ENCODE data around the gene SLC29A1.

Gene SLC29A1

GRCh38 chr6:44275749-44276648 lies 52.6 kb downstream of the SLC29A1 start:
- TF ChIP-seq CTCF (conservative IDR thresholded peaks at IDR 0.05; ENCODE audit: low read depth, low read length) = no peak
- H4K20me1 ChIP-seq (ENCODE audit: insufficient read depth) = no peaks in the 10 kb centered on the region
- H3K9ac ChIP-seq = no peak overlapping the region
- H3K4me3 ChIP-seq (IDR thresholded peaks at IDR 0.05; ENCODE audit: insufficient read depth, low read depth, low read length) = no peak overlapping the region
- H3K36me3 ChIP-seq (ENCODE audit: insufficient read depth) = no peaks in the 10 kb centered on the region
- H3K4me2 ChIP-seq = no peak overlapping the region
- no peaks in the 10 kb centered on the region for H3K79me2 ChIP-seq (ENCODE audit: insufficient read depth, low read depth)
- no peak overlapping the region for H2AFZ ChIP-seq (ENCODE audit: low read depth)
- H3K27me3 ChIP-seq (ENCODE audit: insufficient read depth, low read depth) = peaks cover 62% of the 10 kb centered on the region
- H3K4me1 ChIP-seq (ENCODE audit: low read depth, poor library complexity, severe bottlenecking) = no peaks in the 10 kb centered on the region
- H3K27ac ChIP-seq = no peak overlapping the region

- H3K79me2 ChIP-seq (ENCODE audit: insufficient read depth, low read depth) = no peaks in the 10 kb centered on the region
- TF ChIP-seq CTCF (conservative IDR thresholded peaks at IDR 0.05; ENCODE audit: low read depth, low read length) = no peak
- no peaks in the 10 kb centered on the region for H3K36me3 ChIP-seq (ENCODE audit: insufficient read depth)
- no peak overlapping the region for H3K4me3 ChIP-seq (IDR thresholded peaks at IDR 0.05; ENCODE audit: insufficient read depth, low read depth, low read length)
- no peak overlapping the region for H3K27ac ChIP-seq
- no peak overlapping the region for H3K4me2 ChIP-seq
- H2AFZ ChIP-seq (ENCODE audit: low read depth) = no peak overlapping the region
- peaks cover 54% of the 10 kb centered on the region for H3K27me3 ChIP-seq (ENCODE audit: insufficient read depth, low read depth)
- no peak overlapping the region for H3K9ac ChIP-seq
- H4K20me1 ChIP-seq (ENCODE audit: insufficient read depth) = no peaks in the 10 kb centered on the region
- no peaks in the 10 kb centered on the region for H3K4me1 ChIP-seq (ENCODE audit: low read depth, poor library complexity, severe bottlenecking)
These were observed 53.6 kb downstream of the SLC29A1 start for GRCh38 chr6:44276667-44277640.

- Histone ChIP-seq H3K36me3 (ENCODE audit: insufficient read depth) (no peaks in the 10 kb centered on the region), H3K27ac (no peak overlapping the region), H3K4me2 (no peak overlapping the region), H3K9ac (no peak overlapping the region), H3K4me3 (IDR thresholded peaks at IDR 0.05; ENCODE audit: insufficient read depth, low read depth, low read length) (no peak overlapping the region), H2AFZ (ENCODE audit: low read depth) (no peak overlapping the region), H4K20me1 (ENCODE audit: insufficient read depth) (no peaks in the 10 kb centered on the region), H3K4me1 (ENCODE audit: low read depth, poor library complexity, severe bottlenecking) (no peaks in the 10 kb centered on the region), H3K27me3 (ENCODE audit: insufficient read depth, low read depth) (peaks cover 54% of the 10 kb centered on the region), H3K79me2 (ENCODE audit: insufficient read depth, low read depth) (no peaks in the 10 kb centered on the region)
- TF ChIP-seq CTCF (conservative IDR thresholded peaks at IDR 0.05; ENCODE audit: low read depth, low read length) = no peak
These were observed 54.4 kb downstream of the SLC29A1 start for GRCh38 chr6:44277763-44278162.

- Histone ChIP-seq H2AFZ (ENCODE audit: low read depth) (no peak overlapping the region), H4K20me1 (ENCODE audit: insufficient read depth) (no peaks in the 10 kb centered on the region), H3K4me3 (IDR thresholded peaks at IDR 0.05; ENCODE audit: insufficient read depth, low read depth, low read length) (no peak overlapping the region), H3K27me3 (ENCODE audit: insufficient read depth, low read depth) (peaks cover 55% of the 10 kb centered on the region), H3K79me2 (ENCODE audit: insufficient read depth, low read depth) (no peaks in the 10 kb centered on the region), H3K27ac (no peak overlapping the region), H3K4me1 (ENCODE audit: low read depth, poor library complexity, severe bottlenecking) (no peaks in the 10 kb centered on the region), H3K9ac (no peak overlapping the region), H3K36me3 (ENCODE audit: insufficient read depth) (no peaks in the 10 kb centered on the region), H3K4me2 (no peak overlapping the region)
- no peak for TF ChIP-seq CTCF (conservative IDR thresholded peaks at IDR 0.05; ENCODE audit: low read depth, low read length)
These were observed 54.9 kb downstream of the SLC29A1 start for GRCh38 chr6:44278315-44278714.

Measured in KMS-11 (cell line).